Measurements from ENCODE around the gene ADGRD1.

The ADGRD1 gene

DNA sequence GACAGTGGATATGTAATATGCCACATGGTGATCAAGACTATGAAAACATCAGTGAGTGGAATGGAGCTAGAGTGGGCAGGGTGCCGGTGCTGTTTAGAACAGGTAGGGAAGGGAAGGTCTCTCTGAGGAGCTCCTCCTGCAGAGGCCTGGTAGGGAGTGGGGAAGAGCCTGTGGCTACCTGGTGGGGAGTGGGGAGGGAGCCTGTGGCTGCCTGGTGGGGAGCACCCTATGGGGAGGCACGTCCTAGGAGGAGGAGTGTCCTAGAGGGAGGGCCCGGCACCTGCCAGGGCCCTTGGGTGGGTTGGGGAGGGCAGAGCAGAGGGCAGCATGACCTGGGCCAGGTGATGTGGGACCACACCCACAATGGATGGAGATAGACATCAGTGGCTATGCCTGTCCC lies 122.6 kb downstream of the ADGRD1 start:
- peaks cover 7% of the 10 kb centered on the region for H3K27me3 ChIP-seq (ENCODE audit: insufficient read depth, poor library complexity, severe bottlenecking)

DNA sequence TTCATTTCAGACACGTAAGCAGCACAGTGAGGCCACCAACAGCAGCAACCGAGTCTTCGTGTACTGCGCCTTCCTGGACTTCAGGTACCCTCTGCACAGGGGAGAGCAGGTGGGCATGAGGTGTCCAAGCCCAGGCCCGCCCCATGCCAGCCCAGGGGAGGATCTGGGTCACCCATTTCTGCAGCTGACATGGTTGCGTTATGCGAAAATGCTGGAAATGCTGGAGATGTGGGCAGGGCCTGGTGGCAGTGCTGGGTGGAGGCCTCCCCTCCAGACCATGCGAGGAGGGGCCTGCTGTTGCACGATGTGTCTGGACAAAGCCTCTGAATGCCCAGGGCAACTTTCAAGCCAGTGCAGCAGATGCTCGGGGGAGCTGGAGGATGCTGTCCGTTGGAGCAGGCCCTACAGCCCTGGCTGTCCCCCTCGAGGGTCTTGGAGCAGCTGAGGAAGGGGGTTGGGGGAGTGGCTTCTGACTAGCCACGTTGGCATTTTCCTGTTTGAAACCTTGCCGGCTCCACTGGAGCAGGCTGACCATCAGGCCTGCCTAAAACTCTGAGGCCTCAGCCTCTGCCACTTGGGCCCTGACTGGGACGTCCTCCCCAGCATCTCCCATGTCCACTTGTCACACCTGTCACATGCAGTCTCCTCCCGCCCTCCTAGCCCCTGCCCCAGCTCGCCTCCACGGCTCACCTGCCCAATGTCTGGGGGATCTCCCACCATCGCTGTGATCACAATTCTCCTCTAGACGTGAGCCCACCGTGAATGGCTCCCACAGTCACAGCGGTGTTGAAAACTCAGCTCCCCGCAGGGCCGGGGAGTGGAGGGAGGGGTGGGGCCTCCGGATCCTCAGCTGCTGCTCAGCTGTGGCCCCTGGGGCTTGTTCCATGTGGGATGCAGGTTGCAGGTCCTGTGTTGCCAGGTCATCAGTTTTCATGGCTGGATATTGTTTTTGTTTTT lies 123.4 kb downstream of the ADGRD1 start:
- DNase-seq (ENCODE audit: low spot score) (no peak), ATAC-seq (ENCODE audit: low read depth) (no peak)
- Histone ChIP-seq H3K27ac (ENCODE audit: poor library complexity, severe bottlenecking) (no peak overlapping the region), H3K36me3 (ENCODE audit: low read depth) (no peaks in the 10 kb centered on the region), H3K27me3 (ENCODE audit: insufficient read depth, poor library complexity, severe bottlenecking) (peaks cover 7% of the 10 kb centered on the region), H3K4me3 (ENCODE audit: severe bottlenecking) (no peak overlapping the region), H3K4me1 (ENCODE audit: insufficient read depth, poor library complexity, severe bottlenecking) (no peaks in the 10 kb centered on the region), H3K9me3 (ENCODE audit: severe bottlenecking) (no peaks in the 10 kb centered on the region)
- TF ChIP-seq, protein P1, sequence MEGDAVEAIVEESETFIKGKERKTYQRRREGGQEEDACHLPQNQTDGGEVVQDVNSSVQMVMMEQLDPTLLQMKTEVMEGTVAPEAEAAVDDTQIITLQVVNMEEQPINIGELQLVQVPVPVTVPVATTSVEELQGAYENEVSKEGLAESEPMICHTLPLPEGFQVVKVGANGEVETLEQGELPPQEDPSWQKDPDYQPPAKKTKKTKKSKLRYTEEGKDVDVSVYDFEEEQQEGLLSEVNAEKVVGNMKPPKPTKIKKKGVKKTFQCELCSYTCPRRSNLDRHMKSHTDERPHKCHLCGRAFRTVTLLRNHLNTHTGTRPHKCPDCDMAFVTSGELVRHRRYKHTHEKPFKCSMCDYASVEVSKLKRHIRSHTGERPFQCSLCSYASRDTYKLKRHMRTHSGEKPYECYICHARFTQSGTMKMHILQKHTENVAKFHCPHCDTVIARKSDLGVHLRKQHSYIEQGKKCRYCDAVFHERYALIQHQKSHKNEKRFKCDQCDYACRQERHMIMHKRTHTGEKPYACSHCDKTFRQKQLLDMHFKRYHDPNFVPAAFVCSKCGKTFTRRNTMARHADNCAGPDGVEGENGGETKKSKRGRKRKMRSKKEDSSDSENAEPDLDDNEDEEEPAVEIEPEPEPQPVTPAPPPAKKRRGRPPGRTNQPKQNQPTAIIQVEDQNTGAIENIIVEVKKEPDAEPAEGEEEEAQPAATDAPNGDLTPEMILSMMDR (IDR thresholded peaks at IDR 0.05; ENCODE audit: poor library complexity, severe bottlenecking) = no peak

More for the DNA sequence above, 122.6 kb downstream of the ADGRD1 start:
- Histone ChIP-seq H3K36me3 (ENCODE audit: low read depth) (no peaks in the 10 kb centered on the region), H3K4me3 (ENCODE audit: severe bottlenecking) (no peak overlapping the region), H3K9me3 (ENCODE audit: severe bottlenecking) (no peaks in the 10 kb centered on the region), H3K27ac (ENCODE audit: poor library complexity, severe bottlenecking) (no peak overlapping the region), H3K4me1 (ENCODE audit: insufficient read depth, poor library complexity, severe bottlenecking) (no peaks in the 10 kb centered on the region)
- DNase-seq (ENCODE audit: low spot score) = peak; percentile 34
- TF ChIP-seq, protein P1 (IDR thresholded peaks at IDR 0.05; ENCODE audit: poor library complexity, severe bottlenecking) = no peak
- no peak for ATAC-seq (ENCODE audit: low read depth)

DNA sequence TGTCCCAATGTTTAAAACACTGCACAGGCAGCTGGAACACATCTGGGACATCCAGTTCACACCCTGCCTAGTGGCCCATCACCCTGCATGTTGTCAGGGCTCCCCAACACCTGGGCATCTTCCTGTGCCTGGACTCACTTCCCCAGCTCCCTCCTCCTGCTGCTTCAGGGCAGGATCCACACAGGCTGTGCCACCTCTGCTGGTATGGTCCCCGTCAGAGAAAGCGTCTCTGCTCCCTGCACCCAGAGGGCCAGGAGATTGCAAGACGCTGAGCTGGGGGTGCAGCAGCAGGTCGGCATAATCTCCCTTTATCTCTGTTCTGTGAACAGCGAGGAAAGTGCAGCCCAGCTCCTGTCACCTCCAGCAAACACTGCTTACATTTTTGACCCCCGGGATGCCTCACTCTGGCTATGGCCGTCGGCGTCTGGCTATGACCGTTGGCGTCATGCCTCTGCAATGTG lies 124.3 kb downstream of the ADGRD1 start:
- Histone ChIP-seq H3K27me3 (ENCODE audit: insufficient read depth, poor library complexity, severe bottlenecking) (peaks cover 7% of the 10 kb centered on the region), H3K4me3 (ENCODE audit: severe bottlenecking) (no peak overlapping the region), H3K9me3 (ENCODE audit: severe bottlenecking) (no peaks in the 10 kb centered on the region), H3K36me3 (ENCODE audit: low read depth) (no peaks in the 10 kb centered on the region), H3K4me1 (ENCODE audit: insufficient read depth, poor library complexity, severe bottlenecking) (no peaks in the 10 kb centered on the region), H3K27ac (ENCODE audit: poor library complexity, severe bottlenecking) (no peak overlapping the region)
- TF ChIP-seq, protein P1 (IDR thresholded peaks at IDR 0.05; ENCODE audit: poor library complexity, severe bottlenecking) = no peak
- DNase-seq (ENCODE audit: low spot score) (no peak), ATAC-seq (ENCODE audit: low read depth) (no peak)

DNA sequence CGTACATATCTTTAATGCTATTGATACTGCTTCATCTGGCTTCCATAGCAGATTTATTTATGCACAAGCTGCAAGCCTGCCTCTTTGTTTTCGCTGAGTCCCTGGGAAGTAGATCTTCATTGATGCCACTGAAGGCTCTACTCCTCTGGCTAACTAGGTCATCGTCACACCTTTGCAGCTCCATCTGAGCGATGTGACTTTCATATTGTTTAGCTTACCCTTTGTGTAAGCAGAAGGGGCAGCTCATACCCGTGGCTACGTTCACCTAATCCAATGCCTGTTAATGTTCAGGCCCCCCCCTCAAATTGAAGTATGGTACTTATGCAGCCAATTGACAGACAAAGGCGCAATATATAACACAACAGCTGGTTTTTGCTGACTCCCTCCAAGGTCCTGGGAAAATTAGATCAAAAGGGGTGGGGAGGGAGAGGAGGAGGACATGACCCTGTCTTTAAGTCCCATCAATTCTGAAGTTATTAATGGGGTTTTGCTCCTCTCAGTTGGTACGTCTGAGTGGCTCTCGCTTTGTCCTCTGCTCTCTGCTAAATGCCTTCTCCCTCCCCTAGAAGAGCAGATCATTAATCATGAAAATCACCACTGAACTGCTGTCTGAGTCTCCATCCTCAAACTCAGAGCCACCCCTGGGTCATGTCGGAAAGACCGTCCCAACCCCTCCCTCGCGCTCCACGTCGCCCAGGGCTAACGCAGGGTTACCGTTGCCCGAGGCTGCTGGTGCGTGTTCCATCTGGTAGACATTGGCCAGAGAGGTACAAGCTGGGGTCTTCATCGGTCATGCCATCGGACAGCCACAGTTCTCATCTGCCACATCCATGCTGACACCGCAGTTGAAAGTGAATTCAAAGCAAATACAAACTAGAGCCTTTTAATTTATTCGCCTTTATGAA lies 128.8 kb downstream of the ADGRD1 start:
- TF ChIP-seq, protein P1 (IDR thresholded peaks at IDR 0.05; ENCODE audit: poor library complexity, severe bottlenecking) = no peak
- peaks cover 11% of the 10 kb centered on the region for H3K27me3 ChIP-seq (ENCODE audit: insufficient read depth, poor library complexity, severe bottlenecking)
- H3K9me3 ChIP-seq (ENCODE audit: severe bottlenecking) = no peaks in the 10 kb centered on the region
- H3K36me3 ChIP-seq (ENCODE audit: low read depth) = no peaks in the 10 kb centered on the region
- DNase-seq (ENCODE audit: low spot score) (no peak), ATAC-seq (ENCODE audit: low read depth) (no peak)
- H3K4me3 ChIP-seq (ENCODE audit: severe bottlenecking) = no peak overlapping the region
- no peak overlapping the region for H3K27ac ChIP-seq (ENCODE audit: poor library complexity, severe bottlenecking)
- no peaks in the 10 kb centered on the region for H3K4me1 ChIP-seq (ENCODE audit: insufficient read depth, poor library complexity, severe bottlenecking)
